Myometrial cell (primary cell): Measurements from ENCODE around the gene PPCDC. TPM values are rescaled to one million over a fixed set of nuclear protein-coding genes. Genes with fewer than 3 reads are reported as not detected.

Experiments used
- total RNA-seq: library from RNA; depleted of rRNA; stranded (reverse); fragments of >200 nt; gene quantifications from 2 replicates; pipeline ENCODE4 v1.2.3, GENCODE V29; 2015

The PPCDC gene, protein sequence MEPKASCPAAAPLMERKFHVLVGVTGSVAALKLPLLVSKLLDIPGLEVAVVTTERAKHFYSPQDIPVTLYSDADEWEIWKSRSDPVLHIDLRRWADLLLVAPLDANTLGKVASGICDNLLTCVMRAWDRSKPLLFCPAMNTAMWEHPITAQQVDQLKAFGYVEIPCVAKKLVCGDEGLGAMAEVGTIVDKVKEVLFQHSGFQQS
- total RNA-seq: 15.9 and 23.7 TPM in 2 replicates

DNA sequence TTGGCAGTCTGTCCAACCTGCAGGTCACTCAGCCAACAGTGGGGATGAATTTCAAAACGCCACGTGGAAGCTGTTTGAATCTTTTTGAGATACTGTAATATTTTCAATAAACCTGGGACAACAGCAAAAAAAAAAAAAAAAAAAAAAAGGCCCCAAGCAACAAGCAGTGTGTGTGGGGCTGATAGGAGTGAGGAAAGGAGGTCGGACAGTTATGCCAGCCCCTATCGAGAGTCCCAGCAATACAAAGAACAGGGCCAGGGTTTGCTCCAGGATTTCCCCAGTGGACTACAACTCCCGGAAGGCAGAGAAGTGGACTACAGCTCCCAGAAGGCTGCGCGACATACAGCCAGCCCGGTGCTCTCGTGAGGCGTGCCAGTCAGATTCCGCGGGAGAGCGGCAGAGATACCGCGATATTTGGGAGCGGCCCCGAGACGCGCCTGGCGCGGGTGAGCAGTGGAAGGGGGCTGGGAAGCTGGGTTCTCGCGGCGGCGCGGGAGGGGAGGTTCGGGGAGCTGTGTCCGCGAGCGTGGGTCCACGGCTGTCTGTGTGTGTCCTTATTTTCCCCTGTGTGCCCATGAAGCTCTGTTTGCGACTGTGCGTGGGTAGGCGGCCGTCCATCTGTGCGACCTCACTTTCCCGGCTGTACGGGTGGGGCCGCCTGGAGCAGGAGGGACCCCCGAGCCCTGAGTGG is at the start of gene PPCDC:
Gene PPCDC, plus strand, starts transcription at position 410 of the 691 bp plus-strand sequence. CDS start 4,729 bp downstream, outside the sequence.

GRCh38 chr15:74995182-74995778 is 28.1 kb upstream of the PPCDC start, which contains the start of gene SCAMP5:
TSS of gene SCAMP5 (plus strand) at chr15:74995563. CDS start at chr15:75011840, 16,277 bp downstream.

Other genes with a start within 250 kb of the PPCDC start
- gene CSK, start 241.5 kb upstream of the PPCDC start, total RNA-seq: 22.2 and 26.6 TPM in 2 replicates
- not detected in 2 replicates for gene LMAN1L, start 210.8 kb upstream of the PPCDC start, total RNA-seq
- not detected in 2 replicates for gene CPLX3, start 197.0 kb upstream of the PPCDC start, total RNA-seq
- 18.8 and 35.2 TPM in 2 replicates for gene ULK3, start 180.4 kb upstream of the PPCDC start, total RNA-seq
- 60.4 and 87.6 TPM in 2 replicates for gene SCAMP2, start 150.2 kb upstream of the PPCDC start, total RNA-seq
- 46.6 and 74.1 TPM in 2 replicates for gene MPI, start 133.5 kb upstream of the PPCDC start, total RNA-seq
- 22.2 and 48.7 TPM in 2 replicates for gene FAM219B, start 116.7 kb upstream of the PPCDC start, total RNA-seq
- gene COX5A, start 85.5 kb upstream of the PPCDC start, total RNA-seq: 139 and 151 TPM in 2 replicates
- 0.53 and 1.2 TPM in 2 replicates for gene RPP25, start 66.8 kb upstream of the PPCDC start, total RNA-seq
- gene SCAMP5, start 28.0 kb upstream of the PPCDC start, total RNA-seq: 2.0 and 5.5 TPM in 2 replicates
- 10.1 and 10.8 TPM in 2 replicates for gene C15orf39, start 178.3 kb downstream of the PPCDC start, total RNA-seq
- not detected in 2 replicates for gene GOLGA6C, start 234.7 kb downstream of the PPCDC start, total RNA-seq